ENCODE measurements around the gene FAM177B.

The FAM177B gene

DNA sequence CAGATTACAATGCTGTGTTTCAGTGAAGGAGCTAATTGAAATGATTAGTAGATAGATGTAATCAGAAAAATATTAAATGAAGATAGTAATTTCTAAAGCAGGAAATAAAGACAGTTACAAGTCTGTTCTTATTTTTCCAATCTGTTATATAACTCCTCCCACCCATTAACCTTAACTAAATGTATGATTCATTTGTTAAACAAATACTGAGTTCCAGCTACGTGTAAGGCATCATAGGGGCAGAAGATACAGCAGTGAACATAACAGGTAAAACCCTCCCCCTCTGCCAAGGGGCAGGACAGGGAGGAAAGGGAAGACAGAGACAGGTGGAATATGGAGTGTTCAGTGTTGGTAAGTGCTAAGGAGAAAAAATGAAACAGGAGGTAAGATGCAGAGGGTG lies at the start of gene FAM177B:
TSS of gene FAM177B (plus strand) at position 231 of the 400 bp plus-strand sequence. CDS start 9,344 bp downstream, outside the sequence.
- DNase-seq (ENCODE audit: low read depth in 2 of 2, low spot score in 1 of 2): no peak

DNA sequence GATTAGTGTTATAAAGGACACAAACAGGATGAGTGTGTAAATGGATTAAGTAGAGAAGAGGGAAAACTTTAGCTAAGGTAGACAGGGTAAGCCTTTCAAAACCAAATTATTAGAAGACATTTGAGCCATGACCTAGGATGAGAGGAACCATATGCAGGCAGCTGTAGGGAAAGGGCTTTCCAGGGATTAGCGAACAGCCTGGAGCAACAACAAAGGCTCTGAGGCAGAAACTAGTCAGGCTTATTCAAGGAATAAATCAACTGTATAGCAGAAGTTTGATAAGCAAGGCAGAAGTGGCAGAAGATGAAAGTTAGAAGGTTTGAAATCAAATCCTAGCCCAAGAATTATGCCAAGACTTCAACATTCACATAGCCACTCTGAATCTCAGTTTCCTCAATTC lies 46.0 kb upstream of the FAM177B start:
- DNase-seq (ENCODE audit: low read depth in 2 of 2, low spot score in 1 of 2): no peak

DNA sequence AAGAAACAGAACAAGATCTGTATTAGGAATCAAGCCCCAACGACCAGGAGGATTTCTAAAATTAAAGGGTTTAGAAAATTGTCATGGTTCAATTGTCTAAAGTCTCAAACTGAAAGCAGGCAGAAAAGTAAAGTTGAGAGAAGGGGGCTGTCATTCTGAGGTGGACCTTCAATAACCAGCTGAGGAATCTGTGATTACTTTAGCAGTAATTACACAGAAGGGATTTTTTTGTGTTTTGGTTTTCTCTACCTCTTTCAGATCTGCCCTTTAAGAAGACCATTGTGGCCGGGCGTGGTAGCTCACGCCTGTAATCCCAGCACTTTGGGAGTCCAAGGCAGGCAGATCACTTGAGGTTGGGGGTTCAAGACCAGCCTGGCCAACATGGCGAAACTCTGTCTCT lies 42.1 kb upstream of the FAM177B start:
- no peak for DNase-seq (ENCODE audit: low read depth in 2 of 2, low spot score in 1 of 2)

DNA sequence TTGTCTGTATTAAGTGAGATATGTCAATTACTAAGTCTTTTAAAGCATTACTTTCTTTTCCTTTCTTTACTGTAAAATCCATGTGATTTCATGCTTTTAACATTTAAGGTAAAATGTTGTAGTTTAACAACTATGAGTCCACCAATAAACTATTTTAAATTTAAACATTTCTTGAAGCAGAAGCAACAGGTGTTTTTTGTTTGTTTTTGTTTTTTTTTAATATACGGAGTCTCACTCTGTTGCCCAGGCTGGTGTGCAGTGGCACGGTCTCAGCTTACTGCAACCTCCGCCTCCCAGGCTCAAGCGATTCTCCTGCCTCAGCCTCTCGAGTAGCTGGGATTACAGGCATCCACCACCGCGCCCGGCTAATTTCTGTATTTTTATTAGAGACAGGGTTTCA lies 40.3 kb upstream of the FAM177B start:
- no peak for DNase-seq (ENCODE audit: low read depth in 2 of 2, low spot score in 1 of 2)

DNA sequence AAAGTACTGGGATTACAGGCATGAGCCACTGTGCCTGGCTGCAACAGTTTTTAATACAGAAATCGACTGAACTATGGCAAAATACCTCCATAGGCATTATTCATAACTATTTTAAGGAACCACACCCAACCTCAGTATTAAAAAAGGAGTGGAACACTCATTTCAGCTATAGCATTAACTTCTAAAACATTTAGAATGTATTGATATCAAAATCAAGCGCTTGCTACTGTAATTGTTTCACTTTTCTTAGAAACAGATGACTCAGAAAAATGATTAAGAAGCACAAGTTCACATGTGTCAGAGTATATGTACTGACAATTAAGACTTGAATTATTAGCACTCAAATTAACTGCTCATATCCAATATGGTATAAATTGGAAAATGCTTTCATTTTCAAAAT lies 39.8 kb upstream of the FAM177B start:
- no peak for DNase-seq (ENCODE audit: low read depth in 2 of 2, low spot score in 1 of 2)

DNA sequence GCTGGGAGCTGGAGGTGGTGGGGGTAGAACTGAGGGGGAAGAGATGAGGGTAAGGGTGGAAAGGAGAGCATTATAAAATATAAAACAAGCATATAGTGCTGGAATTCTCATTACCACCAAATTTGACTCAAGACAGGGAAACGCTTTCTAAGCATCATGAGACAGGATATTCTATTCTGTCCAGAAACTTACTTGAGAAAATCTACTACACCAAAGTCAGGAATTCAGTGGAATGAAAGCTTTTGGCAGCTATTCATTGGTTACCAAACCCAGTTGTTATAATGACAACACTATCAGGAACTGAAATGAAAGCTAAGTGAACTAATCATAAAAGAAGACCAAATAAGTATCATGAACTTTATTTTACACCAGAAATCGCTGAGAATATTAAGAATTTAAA lies 39.2 kb upstream of the FAM177B start:
- DNase-seq (ENCODE audit: low read depth in 2 of 2, low spot score in 1 of 2): no peak

DNA sequence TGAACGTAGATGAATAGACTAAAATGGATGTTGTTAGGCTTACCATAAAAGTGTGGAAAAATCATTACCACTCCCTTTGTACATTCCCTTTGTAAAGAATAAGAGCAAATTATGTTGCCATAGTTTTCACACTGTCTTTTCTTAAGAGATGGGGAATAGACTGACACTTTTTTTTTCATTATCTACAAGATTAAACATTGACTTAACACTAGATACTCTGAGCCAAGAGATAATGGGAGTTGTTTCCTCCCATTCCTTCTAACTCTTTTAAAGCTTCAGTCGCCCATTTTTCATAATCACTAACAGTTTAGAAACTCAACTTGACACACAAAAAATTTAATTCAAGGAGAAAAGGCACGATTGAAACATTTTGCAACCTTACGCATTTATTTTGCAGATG lies 34.8 kb upstream of the FAM177B start:
- no peak for DNase-seq (ENCODE audit: low read depth in 2 of 2, low spot score in 1 of 2)

DNA sequence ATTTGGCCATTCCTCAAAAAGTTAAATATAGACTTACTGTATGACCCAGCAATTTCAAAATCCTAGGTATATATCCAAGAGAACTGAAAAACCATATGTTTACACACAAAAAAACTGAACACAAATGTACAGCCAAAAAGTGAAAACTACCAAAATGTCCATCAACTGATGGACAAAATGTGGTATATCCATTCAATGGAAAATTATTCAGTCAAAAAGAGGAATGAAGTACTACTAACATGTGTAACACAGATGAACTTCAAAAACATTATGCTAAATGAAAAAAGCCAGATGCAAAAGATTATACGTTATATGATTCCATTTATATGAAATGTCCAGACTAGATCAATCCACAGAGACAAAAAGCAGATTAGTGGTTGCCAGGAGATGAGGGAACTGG lies 32.7 kb upstream of the FAM177B start:
- no peak for DNase-seq (ENCODE audit: low read depth in 2 of 2, low spot score in 1 of 2)

DNA sequence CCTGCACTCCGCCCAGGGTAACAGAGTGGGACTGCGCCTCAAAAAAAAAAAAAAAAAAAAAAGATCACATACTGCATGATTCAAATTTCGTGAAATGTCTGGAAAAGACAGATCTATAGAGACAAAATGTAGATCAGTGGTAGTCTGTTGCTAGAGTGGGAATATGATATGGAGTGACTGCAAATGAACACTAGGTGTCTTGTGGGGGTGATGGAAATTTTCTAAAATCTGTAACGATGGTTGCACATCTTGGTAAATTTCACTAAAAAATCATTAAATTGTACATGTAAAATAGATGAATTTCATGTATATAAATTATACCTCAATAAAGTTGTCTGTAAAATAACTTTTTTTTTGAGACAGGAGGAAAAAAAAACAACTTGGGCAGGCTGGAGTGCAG lies 30.2 kb upstream of the FAM177B start:
- DNase-seq (ENCODE audit: low read depth in 2 of 2, low spot score in 1 of 2): no peak

DNA sequence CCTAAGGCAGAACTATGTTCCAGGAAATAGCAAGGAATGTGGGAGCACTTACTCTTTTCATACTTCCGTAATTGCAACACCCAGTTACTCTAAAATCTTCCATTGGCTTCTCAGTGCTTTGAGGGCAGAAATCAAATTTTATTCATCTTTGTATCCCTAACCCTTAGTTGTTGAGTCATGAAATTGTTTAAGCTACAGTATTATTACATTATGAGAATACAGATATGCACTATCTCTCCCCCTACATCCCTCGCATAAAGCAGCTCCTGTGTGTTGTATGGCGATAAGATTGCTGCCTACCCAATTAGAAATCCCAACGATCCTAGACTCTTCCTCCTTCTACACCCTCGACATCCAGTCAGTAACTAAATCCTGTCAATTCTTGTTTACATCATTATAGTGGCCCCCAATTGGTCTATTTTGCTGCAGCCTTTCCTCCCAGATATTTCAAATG lies 27.3 kb upstream of the FAM177B start:
- no peak for DNase-seq (ENCODE audit: low read depth in 2 of 2, low spot score in 1 of 2)

DNA sequence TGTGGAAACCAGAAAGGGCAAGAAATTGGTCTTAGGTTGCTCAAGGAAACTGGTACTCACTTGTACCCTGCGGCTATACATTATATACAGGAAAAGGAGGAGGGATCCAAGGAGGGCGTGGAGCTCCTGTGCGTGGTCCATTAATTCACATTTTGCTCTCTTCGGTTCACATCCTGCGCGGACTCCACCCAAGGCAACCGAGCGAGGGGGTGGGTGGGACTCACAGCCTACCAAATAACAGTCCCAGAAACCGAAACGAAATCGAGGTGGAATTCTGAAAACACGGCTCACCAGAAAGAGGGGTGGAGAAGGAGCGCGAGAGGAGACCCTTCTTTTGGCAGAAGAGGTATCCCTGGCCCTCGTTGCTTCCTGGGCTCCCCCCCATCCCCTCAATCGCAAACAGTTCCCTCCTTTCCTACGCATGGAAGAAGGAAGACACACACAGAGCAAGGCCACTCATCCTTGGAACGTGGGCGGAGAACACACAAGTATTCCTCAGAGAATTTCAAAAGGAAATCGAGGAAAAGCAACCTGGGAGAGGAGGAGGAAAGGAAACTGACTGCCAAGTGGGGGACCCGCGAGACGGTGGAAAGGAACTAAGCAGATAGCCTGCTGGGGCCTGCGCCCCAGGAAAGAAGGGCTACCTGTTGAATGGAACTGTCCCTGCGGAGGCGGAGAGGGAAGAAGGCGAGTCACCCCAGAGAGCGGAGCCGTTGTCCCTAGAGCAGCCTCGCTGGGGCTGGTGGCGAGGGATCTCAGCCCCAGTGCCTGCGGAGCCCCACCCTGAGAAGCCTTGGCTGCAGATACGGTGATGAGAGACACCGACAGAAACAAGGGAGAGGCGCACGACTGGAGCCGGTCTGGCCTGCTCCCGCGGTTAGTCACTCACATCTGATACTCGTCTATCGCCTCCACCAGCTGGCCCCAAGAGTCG lies 25.4 kb upstream of the FAM177B start:
- DNase-seq (ENCODE audit: low read depth in 2 of 2, low spot score in 1 of 2): peak; percentile 38 to 43

DNA sequence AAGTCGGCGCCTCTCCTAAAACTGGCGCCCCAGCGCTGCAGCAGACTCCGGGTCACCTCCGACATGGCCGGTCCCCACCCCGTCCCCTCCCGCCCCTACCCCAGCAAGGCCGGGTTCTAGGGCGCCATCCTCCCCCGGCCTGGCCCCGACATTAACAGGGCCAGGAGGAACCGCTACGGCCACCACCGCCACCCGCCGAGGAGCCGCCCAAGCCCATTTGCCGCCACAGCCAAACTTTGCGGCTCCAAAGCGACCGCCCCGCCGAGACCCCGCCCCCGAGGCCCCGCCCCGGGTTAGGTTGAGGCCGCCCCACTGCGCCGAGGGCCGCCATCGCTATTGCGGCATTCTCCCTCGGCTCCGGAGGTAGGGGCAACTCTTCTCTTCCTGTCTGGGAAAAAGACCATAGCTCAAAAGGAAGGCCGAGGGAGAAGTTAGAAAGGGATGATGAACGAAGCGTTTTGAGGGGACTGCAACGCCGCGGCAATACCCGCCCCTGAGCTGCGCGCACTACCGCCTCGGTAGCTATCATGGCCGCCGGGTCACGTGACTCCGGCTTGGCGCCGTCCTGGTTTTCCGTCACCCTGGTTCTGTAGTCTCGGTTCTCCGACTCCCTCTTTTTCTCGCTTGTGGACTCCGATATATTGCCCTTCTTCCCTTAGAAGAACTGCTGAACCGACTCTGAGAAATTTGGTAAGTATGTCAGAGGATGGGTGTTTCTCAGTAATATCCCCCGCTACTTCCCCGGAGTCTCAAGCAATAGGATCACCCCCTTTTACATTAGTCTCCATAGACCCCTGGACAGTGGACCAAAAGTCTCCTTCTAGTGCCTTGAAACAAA lies 24.5 kb upstream of the FAM177B start, which contains the start of the genes AIDA and BROX:
TSS of gene AIDA (minus strand) at position 239 of the 838 bp plus-strand sequence. CDS start at position 65, 174 bp downstream.
TSS of gene BROX (plus strand) at position 312 of the 838 bp plus-strand sequence. CDS start 3,136 bp downstream, outside the sequence.
- peak; percentile 90 to 91 for DNase-seq (ENCODE audit: low read depth in 2 of 2, low spot score in 1 of 2)

DNA sequence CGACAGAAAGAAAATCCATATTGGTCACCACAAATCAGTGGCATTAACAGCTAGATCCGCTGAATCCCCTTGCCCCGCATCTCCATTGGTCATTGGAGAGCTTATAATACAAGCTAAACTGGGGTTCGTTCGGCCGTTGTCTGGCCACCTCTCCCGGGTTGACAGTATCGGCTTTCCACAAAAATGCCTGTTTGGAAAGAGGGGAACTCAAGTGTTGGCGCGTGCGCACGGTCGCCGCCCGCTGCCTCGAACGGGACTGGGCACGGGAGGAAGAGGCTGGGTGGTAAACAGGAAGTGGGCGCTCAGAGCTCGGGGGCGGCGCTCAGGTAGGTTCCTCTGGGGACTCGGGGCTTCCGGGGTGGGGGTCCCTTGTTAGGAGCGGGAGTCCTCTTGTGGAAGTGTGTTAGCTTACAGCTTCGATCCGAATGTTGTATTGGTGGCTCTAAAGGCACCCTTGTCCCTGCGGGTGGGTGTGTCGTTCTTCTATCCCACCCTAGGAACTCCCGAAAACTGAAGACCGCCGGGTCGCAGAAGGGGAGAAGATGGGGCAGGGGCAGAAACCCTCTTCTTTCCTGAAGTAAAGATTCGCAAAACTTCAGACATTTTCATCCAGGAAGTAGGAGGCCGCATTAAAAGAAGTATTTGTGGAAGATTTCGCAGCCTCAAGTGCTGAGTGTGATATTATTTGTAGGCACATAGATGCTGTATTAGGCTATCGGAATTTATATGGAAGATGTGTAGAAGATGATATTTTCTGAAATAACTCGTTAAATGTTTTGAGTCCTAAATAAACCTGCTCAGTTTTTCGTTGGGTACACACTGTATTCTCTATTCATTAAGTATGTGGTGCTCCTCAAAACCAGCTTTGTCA lies 23.7 kb upstream of the FAM177B start:
- peak; percentile 72 to 88 for DNase-seq (ENCODE audit: low read depth in 2 of 2, low spot score in 1 of 2)

DNA sequence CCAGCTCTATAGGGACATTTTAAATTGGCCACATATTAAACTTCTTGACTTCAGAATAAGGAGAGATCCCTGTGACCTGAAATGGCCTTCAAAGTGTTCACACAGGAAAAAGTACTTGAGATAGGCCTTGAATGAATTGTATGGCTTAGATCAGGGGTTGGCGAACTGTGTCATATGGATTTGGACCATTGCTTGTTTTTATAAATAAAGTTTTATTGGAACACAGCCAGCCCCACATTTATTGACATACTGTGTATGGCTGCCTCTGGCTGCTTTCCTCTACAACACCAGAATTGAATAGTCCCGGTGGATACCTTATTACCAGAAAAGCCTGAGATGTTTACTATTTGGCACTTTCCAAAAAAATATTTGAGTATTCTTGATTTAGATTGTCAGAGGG lies 20.6 kb upstream of the FAM177B start:
- no peak for DNase-seq (ENCODE audit: low read depth in 2 of 2, low spot score in 1 of 2)

DNA sequence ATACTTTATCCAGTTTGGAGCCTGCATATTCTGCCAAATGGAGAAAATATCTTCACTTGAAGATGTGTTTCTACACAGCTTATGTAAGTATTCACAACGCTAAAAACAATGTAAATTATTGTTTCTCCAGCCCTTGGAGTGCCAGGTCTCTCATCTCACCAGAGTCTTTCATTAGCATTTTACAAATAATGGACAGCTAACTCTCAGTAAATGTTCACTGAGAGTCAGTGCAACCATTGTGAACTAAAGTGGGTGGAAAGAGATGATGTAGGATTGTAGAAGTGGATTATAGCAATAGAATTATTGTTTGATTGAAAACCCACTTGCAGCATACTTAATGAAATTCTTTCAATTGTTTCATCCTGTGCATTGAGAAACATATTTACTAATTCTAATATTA lies 8.3 kb upstream of the FAM177B start:
- DNase-seq (ENCODE audit: low read depth in 2 of 2, low spot score in 1 of 2): no peak

DNA sequence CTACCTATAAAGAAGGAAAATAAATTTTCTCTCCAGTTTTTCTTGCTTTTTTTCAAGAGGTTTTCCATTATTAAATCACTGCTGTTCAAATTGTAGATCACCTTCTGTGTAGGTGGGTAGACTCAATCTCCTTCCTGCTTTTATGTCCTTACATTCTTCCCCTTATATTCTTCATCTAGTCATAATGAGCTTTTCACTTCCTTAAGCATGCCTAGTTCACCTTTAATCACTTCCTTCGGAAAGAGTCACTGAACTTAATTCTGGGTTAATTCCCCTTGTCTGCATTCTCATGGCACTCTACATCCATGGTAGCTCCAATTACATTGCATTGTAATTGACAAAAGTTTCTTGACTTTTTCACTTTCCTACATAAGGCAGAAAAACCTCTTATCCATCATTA lies 6.1 kb upstream of the FAM177B start:
- no peak for DNase-seq (ENCODE audit: low read depth in 2 of 2, low spot score in 1 of 2)

DNA sequence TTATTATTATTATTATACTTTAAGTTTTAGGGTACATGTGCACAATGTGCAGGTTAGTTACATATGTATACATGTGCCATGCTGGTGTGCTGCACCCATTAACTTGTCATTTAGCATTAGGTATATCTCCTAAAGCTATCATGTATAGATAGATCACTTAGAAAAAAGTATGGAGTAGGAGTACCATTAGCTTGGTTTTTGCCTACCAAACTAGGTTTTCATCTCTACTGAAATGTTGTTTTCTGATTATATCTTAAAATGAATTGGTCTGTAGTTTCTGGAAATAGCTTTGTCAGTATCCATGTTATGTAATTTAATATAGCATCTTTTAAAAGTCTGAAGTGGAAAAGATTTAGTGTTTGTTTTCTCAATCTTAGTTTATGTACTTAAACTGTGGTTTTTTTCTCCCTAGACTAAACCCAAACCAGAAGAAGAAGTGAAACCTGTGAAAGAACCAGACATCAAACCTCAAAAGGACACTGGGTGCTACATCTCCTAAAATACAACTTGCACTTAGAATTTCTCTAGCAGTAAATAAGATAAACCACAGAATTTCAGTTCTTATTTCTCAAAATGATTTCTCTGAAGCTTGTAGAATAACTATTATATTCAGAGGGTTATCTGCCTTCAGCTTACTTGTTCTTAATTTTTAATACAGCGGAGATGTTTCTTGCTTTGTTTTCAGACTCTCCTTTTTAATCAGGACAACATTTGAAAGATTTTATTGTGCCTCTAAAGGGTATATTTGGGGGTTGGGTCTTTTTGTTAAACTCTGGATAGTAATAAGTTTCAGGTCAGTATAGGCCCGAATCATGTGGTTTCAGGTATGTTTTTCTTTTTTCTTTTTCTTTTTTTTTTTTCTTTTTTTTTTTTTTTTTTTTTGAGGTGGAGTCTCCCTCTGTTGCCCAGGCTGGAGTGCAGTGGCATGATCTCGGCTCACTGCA lies 4.5 kb upstream of the FAM177B start:
- no peak for DNase-seq (ENCODE audit: low read depth in 2 of 2, low spot score in 1 of 2)

DNA sequence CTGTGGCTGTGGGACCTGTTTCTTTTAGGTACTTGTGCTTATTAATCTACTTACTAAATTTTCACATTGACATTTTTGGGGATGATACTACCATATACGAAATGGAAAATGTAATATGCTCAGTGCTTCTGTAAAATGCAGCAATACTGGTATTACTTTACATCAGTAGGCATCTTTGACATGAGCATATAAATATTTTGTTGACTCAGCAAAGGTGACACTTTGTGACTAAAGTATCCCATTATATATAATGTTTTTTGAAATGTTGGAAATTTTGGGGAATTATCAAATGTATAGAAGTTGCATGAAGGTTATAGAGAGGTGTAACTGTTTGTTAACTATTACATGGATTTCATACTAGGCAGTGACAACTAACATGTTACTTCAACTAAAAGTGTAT lies 2.3 kb upstream of the FAM177B start:
- DNase-seq (ENCODE audit: low read depth in 2 of 2, low spot score in 1 of 2): no peak

DNA sequence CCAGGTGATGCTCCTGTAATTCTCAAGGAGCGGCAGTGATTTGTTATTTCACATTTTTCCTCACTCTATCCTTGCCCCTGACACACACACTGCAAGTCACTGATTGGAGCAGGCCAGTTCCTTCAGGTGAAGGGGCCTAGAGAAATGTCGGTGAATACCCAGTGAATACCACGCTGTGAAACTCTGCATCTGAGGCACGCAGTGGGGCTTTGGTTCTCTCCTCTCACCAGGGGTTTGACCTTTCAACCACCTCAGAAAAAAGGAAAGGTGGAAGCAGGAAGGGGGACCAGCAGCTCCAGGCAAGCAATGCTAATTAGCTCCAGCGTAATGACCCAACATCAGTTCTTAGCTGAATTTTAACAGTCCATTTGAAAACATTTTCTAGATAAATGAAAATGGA lies 532 bp upstream of the FAM177B start:
- DNase-seq (ENCODE audit: low read depth in 2 of 2, low spot score in 1 of 2): no peak

DNA sequence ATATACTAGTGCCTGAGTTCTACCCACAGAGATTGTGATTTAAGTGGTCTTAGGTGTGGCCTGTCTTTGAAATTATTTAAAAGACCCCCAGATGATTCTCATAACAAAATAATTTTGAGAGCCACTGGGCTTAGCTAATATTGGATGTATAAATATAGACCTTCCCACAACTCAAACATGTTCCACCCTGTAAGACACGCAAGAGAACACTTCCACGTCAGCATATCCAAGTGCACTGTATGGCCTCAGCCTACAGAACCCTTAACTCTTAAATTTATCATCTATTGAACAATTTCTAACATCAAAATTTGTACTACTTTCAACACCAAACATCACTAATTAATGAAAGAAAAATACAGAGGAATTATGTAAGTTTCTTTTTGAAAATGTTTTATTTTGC lies 2.5 kb downstream of the FAM177B start:
- DNase-seq (ENCODE audit: low read depth in 2 of 2, low spot score in 1 of 2): no peak

Data from stimulated activated CD8-positive, alpha-beta memory T cell treated with anti-CD3 and anti-CD28 coated beads, Interleukin-4, amount 100 ng/mL, for 4 hours (primary cell).